DMS114 treated with DMSO at 0.1 percent for 48 hours (cell line): ENCODE results near the gene EFCAB11.

ENCODE experiments used
- DNase-seq: peaks from one replicate; lab custom pipeline; 2025; ENCODE audit not compliant: unreplicated experiment; lab: John Stamatoyannopoulos, UW

EFCAB11 gene

GRCh38 chr14:89827265-89827664 lies 127.3 kb downstream of the EFCAB11 start:
- DNase-seq = no peak

- no peak for DNase-seq
These were observed 127.9 kb downstream of the EFCAB11 start for GRCh38 chr14:89826596-89826995.

GRCh38 chr14:89823743-89824142 lies 130.8 kb downstream of the EFCAB11 start:
- DNase-seq = no peak

DNA sequence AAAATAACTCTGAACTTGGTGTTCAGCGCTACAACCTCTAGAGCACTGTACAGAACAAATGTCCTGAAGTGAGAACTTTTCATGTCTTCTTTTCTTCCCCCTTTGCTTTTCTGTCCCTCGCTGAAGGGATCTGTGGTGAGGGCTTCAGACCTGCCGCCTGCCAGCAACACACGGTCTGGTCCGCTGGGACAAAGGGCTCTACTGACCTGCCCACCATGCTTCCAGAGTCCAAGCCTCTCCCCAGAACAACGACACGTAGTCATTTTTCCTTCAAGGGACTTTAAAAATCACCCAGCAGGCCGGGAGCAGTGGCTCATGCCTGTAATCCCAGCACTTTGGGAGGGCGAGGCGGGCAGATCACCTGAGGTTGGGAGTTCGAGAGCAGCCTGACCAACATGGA lies 140.4 kb downstream of the EFCAB11 start:
- DNase-seq = no peak

- no peak for DNase-seq
These were observed 140.9 kb downstream of the EFCAB11 start for GRCh38 chr14:89813617-89814031.

- no peak for DNase-seq
These were observed 142.5 kb downstream of the EFCAB11 start for GRCh38 chr14:89811954-89812575.

DNA sequence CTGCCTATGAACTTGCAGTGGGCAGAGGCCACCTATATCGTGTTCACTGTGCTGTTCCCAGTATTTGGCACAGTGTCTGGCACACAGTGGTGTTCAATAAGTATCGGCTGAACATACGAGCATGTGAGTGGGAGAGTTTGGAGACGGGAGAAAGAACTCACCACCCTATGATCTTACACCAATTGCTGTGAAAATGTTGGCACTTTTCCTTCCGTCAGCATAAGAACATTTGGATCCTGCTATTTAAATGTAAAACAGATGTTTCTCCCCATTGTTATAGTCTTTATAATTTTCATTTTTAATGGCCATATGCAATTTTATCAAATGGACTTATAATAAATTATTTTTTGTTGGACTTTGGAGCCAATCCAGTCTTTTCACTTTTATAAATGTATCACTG lies 144.4 kb downstream of the EFCAB11 start:
- DNase-seq = no peak

GRCh38 chr14:89807892-89808291 lies 146.6 kb downstream of the EFCAB11 start:
- DNase-seq = no peak

- no peak for DNase-seq
These were observed 147.4 kb downstream of the EFCAB11 start for GRCh38 chr14:89807151-89807550.

GRCh38 chr14:89806451-89806850 lies 148.1 kb downstream of the EFCAB11 start:
- DNase-seq = no peak

DNA sequence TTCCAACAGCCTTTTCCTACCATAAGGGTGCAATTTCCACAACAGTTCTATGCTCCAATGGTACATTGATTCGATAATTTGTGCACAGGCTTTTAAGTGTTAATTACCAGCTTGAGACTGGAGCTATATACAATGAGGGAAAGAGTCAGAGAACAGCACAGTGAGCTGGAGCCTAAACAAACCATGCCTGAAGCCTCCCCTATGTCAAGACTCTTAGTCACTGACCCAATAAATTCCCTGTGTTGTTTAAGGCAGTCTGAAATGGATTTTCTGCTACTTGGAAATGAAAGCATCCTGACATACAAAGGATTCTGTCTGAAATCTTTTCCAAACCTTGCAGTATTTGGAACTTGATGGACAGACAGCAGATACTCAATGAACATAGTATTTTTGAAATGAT lies 149.0 kb downstream of the EFCAB11 start:
- DNase-seq = no peak

DNA sequence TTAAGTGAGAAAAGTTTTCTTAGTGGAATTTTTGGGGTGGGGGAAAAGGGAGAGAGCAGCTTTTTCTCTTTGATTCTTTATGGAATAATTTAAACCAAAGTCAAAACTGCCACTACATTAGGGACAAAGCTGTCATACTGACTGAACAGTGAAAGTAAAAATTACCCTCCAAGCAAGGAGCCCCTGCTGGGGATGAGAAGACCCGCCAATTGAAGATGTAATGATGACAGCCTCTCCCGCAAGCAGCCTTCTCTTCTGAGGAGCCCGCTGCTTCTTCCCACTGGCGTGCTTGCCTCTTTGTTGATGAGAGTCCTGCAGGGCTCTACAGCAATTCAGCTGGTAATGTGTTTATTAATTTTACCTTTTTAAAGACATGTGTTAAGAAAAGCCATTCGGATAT lies 151.0 kb downstream of the EFCAB11 start:
- no peak for DNase-seq

DNA sequence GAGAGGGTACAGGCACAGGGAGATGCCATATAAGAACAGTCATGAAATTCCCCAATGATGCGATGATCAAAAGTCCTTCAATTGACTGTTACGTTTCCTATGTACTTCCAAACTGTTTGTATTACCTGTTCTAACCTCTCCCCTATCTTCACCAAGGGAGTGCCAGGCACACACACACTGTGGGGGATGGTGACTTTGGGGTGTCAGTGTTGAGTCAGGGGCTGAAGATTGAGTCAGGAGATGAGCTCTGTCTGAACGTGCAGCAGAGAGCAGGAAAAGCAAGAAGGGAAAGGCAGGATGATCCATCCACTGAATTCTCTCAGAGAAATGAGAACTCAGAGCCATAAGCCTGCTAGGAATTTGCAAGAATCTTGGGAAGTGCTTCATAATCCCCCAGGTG lies 153.4 kb downstream of the EFCAB11 start:
- no peak for DNase-seq

GRCh38 chr14:89798212-89798773 lies 156.2 kb downstream of the EFCAB11 start:
- no peak for DNase-seq

GRCh38 chr14:89797148-89797547 lies 157.4 kb downstream of the EFCAB11 start:
- DNase-seq = no peak

DNA sequence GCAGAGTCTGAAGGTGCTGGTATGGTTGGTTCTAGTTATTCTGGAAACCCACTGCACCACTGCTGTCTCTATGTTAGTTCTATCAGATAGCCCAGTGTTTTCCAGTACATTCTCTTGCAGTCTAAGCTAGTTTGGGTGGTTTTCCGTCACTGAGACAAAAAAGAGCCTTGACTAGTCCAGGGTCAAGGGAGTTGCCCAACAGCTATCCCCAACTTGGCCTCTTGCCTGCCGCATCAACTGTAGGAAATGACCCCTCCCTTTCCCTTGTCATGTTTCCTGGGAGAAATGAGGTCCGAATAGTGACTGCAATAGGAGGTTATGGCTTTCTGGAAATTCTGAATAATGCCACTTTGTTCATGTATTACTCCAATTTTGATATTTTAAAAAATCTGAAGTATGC lies 160.4 kb downstream of the EFCAB11 start:
- DNase-seq = no peak

GRCh38 chr14:89793367-89793716 lies 161.2 kb downstream of the EFCAB11 start:
- no peak for DNase-seq

GRCh38 chr14:89792489-89793366 lies 161.8 kb downstream of the EFCAB11 start:
- no peak for DNase-seq

- no peak for DNase-seq
These were observed 167.0 kb downstream of the EFCAB11 start for GRCh38 chr14:89787525-89787924.

DNA sequence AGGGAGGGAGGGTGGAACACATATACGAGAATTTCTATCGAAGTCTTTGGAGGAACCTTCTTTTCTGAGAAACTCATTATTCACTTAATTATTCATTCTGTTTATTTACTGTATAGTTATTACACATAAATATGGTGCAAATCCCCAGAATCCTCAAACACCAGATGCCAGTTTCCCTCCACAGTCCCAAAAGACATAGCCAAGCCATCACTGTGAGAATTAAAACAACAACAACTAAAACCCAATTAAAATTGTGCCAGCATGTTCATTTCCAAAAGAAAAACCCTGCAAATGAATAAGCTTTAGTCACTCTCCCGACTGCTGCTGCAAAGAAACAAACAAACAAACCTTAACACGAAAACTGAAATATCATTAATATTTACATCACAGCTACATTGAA lies 173.5 kb downstream of the EFCAB11 start:
- no peak for DNase-seq

DNA sequence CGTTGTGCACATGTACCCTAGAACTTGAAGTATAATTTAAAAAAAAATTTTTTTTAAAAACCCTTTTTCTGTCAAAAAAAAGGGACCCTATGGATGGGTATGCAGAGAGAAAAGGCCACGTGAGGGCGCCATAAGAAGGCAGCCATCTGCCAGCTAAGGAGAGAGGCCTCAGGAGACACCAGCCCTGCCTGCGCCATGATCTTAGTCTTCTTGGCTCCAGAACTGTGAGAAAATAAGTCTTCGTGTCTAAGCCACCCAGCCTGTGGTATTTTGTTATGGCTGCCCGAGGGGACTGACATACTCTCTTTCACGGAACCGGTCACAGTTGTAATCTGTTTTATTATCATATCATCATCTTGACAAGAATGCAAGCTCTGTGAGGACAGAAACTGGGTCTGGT lies 174.8 kb downstream of the EFCAB11 start:
- no peak for DNase-seq

DNA sequence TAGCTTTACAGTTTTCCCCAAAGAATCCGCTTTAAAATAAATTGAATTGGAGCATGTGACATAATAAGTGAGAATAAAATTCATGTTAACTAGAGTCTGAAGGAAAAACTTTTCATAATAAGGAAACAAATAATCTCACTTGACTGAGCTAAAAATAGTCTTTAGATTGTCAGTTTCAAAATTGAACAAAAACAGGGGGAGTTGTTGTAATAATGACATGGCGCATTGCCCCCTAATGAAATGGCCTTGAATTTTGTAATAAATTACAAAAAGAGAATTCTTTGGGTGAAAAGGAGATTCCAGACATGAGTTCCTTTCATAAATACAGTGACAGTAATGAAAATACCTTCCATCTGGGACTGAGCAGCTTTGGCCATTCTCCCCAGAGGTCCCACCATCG lies 178.6 kb downstream of the EFCAB11 start:
- DNase-seq = no peak
